Hematopoietic multipotent progenitor cell treated with erythropoietin and hydrocortisone succinate and interleukin-3 and kit ligand, for 15 days (in vitro differentiated cells): ENCODE measurements around the gene PSD.
A peak's percentile ranks its signal among the peaks of the same experiment; 100 is the strongest.

Source experiments
- DNase-seq: peaks from one replicate; pipeline ENCODE4 v3.0.0-alpha.2; 2015; ENCODE audit warnings: low spot score

PSD gene

DNA sequence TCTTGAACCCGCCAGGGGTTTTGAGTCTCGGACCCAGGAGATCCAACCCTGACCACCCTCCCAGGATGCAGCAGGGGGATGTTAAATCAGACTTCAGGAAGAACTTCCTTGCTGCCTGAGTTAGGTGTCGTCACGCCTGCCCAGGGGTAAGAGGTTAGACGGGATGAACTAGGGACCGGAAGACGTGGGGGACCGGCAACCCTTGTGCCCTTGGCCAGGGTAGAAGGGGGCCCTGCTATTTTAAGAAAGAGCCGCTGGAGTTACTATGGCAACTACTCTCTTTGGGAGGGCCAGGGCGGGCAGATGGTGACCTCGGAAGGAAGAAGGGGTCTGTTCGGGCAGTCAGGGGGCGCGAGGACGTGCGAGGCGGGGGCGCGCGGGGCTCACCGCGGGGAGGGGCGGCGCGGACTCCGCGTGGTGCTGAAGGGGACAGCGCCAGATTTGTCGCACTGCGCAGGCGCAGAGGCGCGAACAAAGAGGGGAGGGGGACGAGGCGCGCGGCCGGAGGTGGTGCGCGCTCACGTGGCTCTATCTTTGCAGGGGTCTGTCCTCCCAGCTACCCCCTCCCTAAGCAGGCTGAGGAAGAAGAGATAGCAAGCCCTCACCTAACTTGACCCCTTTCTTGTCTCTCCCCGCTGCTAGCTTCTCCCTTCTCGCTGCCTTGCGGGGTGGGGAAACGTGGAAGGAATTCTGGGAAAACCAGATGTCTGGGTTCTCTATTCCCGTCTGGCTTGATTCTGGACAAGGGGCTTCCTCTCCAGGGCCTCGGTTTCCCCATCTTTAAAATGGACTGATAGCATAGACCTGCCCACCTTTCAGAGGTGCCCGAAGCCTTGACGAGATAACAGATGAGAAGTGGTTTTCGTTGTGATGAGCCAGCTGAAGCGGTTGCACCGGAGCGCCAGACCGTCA lies 940 bp upstream of the PSD start:
- DNase-seq, result peak; percentile 37

DNA sequence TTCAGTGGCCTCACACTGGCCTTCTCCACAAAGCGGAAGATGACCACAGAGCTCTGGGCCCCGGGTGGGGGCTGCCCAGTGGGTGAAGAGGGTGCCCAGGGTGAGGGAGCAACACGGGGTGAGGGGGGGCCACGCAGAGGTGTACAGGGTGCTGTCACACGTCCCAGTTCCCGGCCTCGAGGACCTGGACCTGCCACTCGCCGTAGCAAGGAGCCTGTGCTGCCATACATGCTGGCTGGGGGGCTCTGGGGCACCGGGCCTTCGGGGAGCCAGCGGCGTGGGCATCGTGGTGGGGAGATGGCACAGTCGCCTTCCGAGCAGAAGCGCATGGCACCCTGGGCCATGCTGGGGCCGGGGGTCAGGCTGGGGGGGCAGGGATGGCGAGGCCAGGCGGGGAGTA lies 1.9 kb downstream of the PSD start:
- DNase-seq, result no peak

DNA sequence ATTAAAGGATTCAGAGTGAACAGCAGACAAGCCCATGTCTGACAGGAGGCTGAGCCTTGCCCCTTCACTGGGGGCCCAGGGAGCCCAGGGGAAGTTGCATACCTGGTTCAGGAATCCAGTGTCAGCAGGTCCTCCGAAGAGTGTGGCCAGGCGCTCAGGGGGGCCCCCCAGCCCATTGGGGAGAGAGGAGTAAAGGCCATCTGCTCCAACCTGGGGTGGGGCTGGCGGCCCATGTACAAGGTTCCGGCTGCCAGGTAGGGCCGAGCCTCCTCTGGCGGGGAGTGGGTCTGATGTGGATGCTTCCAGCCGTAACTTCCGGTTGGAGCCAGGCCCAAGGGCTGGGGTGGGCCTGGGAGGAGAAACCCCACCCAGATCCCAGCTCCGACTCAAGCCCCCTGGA lies 2.3 kb downstream of the PSD start:
- no peak for DNase-seq

DNA sequence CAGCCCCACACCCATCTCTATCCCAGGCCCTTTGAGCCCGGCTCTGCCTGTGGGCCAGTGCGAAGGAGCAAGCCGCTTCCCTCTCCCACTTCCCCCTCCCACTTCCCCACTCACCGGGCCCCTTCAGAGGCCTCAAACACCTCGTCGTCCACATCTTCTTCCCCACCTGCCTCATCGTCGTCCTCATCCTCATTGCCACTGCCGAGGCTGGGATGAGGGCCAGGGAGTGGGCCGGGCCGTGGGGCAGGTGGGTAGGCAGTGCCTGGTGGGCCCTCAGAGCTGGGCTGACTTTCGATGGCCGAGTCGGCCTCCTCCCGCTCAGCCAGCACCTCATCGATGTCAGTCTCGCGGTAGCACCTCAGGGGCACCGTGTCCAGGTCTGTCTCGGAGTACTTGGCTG lies 3.8 kb downstream of the PSD start:
- no peak for DNase-seq

DNA sequence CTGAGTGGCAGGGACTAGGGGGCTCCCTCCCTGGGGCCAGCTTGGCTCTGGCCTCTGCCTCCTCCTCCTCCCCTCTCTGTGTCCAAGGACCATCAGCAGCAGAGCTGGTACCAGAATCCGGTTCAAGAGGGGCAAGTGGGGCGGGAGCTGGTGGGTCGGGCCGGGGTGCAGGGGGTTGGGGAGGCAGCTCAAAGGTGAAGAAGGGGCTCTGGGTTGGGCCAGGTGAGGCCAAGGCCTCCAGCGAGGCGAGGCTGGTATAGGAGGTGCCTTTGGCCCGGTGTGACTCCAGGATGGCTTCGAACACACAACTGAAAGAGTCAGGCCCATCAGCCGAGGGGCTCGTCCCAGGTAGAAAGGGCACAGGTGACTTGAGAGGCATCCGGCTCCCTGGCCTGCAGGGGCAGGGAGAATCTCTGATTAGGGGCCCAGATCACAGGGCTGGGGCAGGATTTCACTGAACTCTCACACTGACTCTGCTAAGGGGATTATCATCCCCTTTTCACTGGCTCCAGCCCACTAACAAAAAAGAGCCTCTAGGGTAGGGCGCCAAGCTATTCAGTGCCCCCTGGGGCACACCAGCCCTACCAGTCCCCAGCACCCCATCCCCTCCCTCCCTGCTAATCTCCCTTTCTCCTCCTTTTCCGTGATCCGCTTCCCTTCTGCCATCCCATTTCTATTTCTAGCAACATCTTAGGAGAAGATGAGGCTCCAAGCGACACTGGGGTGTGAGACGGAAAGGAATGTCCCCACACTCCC lies 4.6 kb downstream of the PSD start:
- DNase-seq, result no peak

DNA sequence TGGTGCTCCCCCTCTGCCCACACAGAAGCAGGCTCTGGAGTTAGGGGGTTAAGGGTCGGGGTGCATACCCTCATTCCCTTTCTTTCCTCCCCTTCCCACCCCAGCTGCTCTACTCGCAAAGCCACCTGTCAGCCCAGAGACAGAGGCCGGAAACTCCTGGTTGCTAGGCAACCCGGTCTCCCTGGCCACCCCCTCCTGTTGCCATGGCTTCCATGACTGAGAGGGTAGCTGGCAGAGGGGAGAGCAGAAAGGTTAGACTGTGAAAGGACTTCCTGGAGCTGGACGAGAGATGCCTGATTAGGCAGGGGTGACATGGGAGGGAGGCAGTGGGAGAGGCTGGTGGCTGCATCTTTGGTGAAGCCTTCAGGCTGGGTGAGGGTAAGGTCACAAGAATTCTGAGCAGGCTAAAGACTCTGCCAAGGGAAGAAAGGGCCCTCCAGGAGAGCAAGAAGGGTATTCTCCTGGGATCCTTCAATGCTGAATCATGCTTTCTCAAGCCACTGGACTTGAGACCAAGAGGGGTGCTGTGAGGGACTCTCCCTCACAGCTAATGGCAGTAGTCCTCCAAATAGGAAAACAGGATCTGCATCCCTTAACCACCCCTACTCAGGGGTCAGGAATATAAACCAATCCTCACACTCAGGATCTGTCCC lies 5.4 kb downstream of the PSD start:
- no peak for DNase-seq

DNA sequence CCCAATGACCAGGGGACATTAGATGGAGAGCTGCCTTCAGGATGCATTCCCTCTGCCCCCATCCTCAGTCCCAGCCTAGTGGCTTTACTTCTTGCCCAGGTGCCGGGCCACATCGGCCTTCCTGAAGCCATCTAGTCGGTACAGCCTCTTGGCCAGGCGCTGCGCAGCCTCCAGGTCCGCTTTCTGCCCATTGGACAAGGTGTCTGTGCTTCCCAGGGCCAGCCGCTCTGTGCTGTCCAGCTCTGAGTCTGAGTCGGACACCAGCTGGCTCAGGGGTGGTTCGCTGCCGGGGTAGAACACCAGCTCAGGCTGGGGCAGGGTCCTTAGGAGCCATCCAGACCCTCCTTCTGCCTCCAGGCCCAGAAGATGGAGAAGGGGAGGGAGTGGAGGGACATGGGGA lies 6.3 kb downstream of the PSD start:
- DNase-seq, result no peak

DNA sequence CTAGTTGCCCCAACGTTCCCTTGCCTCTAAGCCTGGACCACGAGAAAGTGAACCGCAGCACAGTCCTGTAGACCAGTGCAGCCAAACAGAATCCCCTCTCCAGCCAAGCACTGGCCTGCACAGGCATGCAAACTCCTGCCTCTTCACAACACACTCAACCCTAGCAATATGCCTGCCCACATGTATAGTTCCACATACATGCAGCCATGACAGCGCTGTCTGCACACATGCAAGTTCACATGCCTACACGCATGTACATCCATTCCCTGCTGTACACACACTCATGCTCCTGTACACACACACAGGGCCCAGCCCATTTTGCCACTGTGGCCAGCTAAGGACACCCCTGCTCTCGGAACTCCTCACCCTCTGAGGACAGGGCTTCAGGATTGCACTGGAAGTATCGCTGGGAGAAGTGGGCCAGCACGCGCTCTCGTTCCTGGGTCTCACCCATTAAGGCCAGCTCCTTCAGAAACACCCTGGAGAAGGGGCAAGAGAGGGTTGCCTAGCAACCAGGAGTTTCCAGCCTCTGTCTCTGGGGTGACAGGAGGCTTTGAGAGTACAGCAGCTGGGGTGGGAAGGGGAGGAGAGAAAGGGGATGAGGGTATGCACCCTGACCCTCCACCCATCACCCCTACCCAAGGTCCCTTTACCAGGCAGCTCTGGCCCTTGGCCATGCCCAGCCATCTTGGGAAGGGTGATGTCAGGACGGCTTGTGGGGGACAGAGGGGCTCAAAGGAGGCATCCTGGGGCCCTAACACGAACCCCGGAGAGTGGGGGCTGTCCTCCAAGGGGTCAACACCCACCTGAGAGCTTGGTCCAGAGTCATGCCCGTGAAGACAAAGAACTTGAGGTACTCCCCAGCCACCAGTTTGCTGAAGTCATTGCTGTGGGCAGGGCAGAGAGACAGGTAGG lies 7.0 kb downstream of the PSD start:
- no peak for DNase-seq

DNA sequence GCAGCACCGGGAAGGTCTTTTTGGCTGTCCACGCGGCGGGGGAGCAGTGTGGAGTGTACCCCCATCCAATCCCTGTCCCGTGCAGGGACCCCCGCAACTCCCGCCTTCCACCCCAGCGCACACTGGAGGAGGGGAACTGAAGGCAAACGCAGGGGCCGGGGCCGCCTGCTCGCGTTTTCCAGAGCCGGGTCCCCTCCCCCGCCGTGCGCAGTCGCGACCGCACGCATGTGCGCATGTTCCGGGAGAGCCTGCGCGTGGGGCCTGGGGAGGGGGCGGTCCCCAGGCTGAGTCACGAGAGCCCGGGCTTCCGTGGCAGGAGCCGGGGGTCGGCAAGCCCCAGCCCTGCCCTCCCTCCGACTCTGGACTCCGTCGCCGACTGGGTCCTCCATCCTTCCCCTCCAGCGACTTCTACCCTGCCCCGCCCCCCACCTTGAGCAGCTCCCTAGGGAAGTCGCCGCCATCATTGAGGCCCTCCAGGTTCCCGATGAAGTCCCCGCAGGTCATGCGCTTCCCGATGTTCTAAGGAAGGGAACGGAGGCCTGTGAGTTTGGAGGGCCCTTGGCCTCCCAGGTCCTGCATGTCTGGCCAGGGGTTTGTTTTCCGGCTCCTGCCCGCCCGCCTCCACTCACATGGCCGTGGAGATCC lies 8.0 kb downstream of the PSD start:
- DNase-seq, result no peak

DNA sequence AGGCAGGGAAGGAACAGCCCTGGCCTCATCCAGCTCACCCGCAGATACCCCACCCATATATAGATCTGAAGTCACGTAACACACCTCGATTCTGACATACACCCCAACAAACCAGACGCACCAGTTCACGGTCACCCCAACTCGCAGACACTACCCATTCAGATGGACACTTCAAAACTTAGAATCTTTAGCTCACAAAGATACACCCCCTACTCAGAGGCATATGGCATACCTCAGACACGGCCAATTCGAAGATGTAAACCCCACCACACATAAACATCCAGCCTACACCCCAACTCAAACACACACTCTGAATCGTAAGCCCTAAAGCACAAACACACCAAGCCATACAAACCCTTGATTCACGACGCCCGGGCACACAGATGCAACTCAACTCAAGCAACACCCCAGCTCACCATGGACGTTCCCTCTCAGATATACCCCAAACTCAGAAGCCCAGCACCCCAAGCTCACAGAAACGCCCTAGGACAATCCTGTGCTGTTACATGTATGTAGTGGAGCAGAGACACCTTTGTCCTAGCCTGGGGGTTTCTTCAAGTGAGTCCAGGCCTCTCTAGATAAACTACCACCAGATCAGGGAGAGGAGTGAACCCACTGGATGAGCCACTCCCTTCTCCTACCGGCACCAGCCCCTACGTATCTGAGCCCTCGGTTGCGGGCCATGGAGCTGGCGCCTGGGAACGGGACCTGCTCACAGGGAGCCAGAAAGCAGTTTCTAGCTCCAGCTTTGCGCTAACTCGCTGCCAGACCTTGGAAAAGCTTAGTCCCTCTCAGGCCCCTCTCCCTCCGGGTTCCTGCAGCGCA lies 8.8 kb downstream of the PSD start:
- DNase-seq, result no peak

DNA sequence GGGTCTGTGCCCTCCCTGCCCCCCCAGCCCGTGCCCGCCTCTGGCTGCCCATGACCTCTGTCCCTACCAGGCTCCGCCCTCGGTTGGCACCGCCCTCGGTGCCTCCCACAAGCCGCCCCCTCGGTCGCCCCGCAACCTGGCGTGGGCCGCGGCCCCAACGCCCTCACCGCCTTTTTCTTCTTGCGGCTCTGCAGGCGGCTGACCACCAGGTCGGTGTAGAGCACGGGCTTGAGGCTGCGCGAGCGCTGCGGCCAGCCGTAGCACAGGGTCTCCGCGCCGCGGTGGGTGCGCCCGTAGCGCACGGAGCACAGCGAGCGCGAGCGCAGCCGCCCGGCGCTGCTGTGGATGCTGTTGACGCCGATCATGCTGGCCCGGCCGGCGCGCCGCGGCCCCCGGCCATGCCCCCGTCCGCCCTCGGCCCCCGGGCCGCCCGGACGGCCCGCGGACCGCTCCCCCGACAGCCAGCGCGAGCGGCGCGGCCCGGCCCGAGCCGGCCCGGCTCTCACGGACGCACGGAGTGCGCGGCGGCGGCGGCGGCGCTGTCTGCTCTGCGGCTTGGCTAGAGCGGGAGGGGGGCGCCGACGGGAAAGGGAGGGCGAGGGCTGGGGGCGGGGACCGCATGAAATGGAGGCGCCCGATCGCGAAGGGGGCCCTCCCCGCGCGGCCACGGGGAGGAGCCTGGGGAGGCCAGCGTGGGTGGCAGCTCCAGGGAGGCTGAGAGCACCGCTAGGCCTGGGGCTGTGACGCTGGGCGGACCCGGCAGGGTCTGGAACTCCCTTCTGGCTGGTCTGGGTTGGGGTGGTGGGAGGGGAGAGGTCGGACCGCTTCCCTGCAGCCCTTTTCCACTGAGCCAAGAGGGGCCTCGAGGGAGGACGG lies 9.6 kb downstream of the PSD start:
- DNase-seq, result no peak

DNA sequence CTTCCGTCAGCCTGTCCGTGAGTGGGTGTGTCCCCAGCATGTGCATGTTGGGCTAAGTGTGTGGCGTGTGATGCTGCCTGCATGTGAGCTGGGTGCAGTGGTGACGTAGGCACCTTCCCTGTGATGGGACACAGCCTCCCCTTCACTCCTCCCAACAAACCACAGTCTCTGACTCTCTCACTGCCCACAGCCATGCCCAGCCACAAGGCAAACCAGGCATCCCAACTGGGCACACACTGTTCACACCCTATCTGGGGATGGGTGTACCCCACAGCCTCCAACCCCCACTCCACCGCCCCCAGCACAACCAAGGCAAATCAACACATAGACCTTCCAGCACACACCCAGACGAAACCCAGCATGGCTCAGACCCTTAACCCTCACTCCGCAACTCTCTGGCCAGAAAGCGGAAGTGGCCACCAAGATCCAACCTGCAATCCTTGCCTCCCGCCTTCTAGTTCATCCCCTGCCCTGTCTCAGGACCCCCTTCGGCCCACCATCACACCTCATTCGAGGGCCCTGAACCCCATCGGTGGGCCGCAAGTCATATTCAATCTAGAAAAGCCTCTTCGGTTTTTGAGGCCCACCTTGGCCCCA lies 10.4 kb downstream of the PSD start:
- DNase-seq, result no peak

DNA sequence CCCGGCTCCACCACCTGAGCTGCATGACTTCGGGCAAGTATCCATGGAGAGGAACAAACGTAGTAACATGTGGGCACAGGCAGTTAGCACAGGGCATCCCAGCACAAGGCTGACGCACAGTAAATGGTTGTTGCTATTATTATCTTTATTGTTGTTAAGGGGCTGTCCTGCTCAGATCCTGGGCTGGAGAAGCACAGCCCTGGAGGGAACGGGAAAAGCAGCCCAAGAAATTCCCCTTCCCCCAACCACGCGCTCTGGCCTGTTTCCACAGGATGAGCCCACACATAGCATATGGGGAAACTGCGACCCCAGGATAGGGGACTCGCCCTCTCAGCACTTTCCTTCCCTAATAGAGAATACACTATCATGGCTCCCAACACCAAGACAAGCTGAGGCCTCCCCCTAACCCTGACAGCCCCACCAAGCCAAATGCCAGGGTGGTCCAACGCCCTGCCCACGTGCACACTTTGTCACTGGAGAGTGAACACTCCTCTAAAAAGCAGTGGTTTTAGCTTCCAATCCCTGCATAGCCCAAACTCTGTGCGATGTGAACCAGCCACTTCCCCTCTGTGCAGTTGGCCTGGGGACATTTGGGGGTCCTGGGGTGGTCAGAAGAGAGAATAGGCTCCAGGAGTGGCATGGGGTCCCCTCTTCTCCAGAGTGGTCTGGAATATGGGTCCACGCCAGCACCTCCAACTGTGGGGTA lies 11.0 kb downstream of the PSD start:
- no peak for DNase-seq

DNA sequence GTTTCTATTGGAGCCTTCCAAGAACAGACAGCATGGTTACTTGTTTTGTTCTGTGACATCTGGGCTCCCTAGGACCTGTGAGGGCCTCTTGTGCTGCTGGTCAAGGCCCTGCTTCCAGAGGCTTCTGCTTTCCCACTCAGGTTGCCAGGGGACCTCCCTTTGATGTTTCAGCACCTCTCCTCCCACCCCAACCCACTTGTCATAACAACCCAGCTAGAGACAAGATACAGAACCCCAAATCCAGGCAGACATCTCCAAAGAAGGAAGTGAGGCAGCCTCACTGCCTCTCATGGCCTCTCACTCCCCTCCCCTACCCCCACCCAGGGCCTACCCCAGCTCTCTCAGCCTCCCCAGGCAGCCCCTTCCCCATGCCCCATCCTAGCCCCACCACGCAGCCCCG lies 11.8 kb downstream of the PSD start:
- no peak for DNase-seq

DNA sequence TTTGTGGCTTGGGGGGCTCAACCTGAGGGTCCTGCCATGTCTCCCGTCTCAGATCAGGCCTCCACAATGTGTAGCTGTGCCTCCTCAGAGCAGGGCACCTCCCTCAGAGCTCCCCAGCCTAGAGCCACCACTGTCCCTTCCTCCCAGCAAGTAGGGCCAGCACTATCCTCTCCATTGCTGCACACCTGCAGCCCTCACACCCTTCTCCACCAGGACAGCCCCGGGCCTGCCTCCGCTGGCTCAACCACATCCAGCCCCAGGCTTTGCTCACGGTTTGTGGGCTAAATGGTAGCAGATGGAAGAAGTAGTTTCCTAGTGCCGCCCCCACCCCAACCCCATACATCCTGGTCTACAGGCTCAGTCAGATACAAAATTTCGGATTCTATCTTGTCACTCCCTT lies 13.0 kb downstream of the PSD start:
- no peak for DNase-seq

DNA sequence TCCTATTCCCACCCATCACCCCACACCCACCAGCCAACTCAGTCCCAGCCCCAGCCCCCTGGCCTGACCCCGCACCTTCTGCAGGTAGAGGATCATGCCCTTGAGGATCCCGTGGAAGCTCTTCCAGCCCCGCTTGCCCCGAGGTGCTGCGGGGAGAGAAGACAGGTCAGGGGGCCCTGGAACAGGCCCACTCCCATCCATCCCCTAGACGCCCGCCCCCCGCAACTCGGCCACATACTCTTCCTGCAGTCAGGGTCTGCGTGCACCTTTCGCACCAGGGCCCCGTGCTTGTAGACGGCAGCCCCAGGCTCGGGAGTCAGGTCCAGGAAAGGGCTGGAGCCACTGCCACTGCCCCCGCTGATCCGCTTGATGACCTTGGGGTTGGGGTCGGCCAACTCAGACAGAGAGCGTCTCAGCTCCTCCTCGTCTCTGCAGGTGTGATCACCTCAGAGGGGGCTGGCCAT lies 13.4 kb downstream of the PSD start:
- DNase-seq, result no peak

DNA sequence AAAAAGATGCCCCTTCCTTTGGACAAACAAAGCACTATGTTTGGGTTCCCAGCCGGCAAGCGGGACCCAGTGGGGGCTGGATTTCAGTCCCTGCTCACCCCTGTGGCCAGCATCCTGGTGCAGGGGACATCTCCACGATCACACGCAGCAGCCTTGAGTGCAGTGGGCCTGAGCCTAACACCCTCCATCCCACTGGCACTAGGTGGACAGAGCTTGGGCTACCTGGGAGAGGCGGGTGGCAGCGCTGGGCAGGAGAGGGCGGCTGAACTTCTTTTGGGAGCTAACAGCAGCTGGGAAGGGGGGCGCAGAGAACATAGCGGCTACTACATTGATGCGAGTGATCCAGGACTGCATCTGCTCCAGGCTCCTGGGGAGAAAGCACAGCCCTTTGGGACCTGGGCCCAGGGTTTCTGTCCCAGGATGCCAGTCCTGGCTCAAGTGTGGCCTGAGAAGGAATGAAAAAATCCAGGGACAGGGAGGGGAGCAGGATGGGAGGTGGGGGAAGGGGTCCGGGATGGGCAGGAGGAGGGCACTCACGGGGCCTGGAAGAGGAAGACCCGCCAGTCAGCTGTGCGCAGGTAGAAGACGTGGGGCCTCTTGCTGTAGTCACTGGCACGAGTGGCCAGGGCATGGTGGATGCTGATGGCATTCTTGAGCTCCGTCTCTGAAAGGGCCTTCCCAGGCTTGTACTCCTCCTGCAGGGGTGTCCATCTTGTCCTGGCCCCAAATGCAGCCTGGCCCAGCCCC lies 14.1 kb downstream of the PSD start:
- DNase-seq, result no peak

DNA sequence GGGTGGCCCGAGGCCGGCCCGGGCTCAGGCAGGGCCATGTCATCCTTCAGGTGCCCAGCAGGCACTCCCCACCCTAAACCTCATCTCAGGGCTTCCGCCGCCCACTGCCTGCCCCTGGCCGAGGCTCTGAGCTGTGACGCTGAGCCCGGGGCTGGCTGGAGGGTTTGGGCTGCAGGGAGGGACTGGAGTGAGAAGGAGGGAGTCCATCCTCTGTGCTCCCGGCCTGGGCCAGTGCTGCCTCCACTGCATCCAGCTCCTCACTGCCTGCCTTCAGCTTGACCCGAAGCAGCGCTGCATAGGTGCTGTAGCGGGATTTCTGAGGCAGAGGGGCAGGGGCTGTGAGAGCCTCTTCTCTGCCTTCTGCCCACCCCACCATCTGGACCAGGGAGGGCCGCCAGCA lies 15.5 kb downstream of the PSD start:
- DNase-seq, result no peak
